GM19468 (cell line): Measurements from ENCODE around the gene SLFN12L.
A peak's percentile ranks its signal among the peaks of the same experiment; 100 is the strongest.

ENCODE experiments used
- ATAC-seq: cut with Tn5 transposase; IDR thresholded peaks from one replicate; pipeline ENCODE4 v1.9.1; 2021; ENCODE audit warnings: mild to moderate bottlenecking, moderate library complexity, moderate number of reproducible peaks; ENCODE audit not compliant: unreplicated experiment; ENCODE audit errors: extremely low read depth

SLFN12L gene

DNA sequence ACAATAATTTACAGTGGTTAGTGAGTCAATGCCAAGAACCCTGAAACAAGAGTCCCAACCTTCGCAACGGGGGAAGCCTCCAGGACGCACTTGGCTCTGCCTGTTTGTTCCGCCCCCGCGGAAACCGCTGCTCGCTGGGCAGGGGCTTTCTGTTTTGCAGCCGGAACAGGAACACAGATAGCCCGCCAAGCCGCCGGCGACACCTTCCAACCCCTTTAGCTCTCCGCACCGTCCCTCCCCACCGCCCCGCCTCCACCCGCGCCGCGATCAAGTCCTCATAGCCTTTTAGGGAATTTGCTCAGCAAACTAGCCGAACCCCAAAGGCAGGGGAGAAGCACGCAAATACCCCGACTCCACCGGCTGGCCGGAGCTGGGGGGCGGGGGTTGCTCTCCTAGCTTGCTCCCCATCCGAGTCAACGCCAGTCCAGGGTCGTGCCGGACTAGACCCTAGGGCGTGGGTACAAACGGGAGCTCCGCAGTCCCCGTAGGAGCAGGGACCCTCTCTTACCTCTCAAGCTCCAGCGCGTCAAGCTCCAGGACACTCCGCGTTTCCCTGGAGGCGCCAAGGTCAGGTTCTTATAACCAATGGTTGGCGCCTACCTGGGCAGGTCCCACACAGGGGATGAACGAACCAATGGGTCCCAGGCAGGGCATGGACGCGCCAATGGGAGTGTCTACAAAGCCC is 89.1 kb downstream of the SLFN12L start, which contains the start of gene SLFN13:
Gene SLFN13, minus strand, starts transcription at position 553 of the 685 bp plus-strand sequence. CDS start 3,086 bp downstream, outside the sequence.
- ATAC-seq, result peak; percentile 27

GRCh38 chr17:35447499-35447898 is 90.0 kb downstream of the SLFN12L start:
- ATAC-seq, result no peak

DNA sequence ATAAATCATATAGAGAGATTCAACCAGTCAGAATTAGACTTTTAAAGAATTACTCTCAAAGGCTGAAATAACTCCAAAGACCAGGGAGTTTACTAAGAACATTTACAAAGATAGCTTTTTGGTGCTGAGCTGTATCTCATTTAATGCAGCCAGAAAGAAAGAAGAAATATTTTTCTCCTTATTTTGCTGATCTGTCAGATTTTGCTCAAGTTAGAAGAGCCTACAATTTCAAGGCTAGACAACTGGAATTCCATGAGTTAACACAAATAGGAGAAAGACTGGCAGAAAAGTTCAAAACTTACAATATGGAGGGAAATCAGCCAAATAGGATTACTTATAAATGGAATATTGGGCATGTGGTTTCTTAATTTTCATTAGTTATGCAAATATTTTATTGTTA is 99.0 kb downstream of the SLFN12L start:
- no peak for ATAC-seq

DNA sequence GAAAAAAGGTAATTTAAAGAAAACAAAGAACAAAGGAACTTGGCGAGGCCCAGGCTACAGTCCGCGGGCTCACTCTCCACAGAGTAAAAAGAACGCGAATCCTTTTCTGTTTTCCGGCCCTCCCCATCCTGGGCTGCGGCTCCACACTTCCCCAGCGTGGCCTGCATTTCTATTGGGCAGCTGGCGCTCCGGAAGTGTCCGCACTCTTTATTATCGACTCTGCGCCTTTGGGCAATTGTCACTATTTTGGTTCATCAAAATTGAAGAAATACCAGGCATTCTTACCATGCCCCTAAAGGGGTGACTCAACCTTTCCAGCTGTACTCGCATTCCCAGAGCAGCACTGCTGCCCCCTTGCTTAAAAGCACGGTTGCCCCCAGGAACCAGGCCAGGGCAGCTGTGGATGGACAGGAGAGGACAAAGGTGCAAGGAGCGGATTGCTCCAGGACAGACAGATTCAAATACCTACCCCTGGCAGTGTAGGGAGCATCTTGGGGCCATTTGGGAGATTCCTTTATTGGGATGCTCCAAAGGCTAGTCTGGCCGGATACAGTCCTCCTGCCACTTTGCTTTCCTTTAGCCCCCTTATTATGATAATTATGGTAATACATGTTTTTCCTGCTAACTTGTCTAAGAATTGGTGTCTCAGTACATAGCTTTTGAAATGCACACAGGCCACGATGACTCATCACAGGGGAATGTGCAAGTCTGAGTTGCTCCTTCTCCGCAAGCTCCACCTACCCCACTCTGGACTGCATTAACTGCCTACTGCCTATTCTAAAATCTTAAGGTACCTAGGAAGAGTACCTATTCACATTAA is 104.2 kb downstream of the SLFN12L start:
- ATAC-seq, result no peak

DNA sequence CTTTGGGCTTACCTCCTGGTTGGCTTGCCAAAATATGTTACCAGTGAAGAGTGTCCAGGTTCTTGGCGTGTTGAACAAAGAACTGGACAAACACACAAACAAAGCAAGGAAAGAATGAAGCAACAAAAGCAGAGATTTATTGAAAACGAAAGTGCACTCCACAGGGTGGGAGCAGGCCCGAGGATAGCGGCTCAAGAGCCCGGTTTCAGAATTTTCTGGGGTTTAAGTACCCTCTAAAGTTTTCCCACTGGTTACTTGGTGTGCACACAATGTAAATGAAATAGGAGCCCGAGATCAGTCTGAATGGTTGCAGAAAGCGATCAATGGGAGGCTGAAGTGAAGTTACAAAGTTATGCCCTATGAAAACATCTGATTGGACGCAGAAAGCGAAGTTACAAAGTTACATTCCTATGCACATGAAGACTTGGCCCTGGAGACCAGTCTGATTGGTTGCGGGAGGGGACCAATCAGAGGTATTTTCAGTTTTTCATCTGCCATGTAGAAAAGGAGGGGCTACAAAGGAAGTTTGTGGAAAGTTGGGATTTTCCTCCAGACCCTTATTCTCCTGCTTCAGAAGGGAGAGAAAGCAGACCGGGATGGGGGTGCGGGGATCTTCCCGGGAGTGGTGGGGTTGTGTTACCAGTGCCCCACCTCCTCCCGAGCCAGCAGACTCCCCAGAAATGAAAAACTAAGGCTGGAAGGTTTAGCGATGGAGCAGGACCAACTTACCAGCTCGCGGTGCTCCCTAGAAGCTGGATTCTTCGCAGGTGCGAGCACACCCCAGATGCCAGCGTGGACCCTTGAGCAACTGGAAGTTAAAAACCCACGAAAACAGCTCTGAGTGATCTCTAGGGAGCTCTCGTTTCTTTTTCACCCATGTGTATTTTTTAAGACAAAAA is 105.1 kb downstream of the SLFN12L start, which contains the start of gene SLFN12:
Gene SLFN12, minus strand, starts transcription at position 325 of the 899 bp plus-strand sequence. CDS start 9,472 bp downstream, outside the sequence.
- peak; percentile 30 for ATAC-seq

GRCh38 chr17:35429702-35430101 is 107.8 kb downstream of the SLFN12L start:
- ATAC-seq, result no peak

DNA sequence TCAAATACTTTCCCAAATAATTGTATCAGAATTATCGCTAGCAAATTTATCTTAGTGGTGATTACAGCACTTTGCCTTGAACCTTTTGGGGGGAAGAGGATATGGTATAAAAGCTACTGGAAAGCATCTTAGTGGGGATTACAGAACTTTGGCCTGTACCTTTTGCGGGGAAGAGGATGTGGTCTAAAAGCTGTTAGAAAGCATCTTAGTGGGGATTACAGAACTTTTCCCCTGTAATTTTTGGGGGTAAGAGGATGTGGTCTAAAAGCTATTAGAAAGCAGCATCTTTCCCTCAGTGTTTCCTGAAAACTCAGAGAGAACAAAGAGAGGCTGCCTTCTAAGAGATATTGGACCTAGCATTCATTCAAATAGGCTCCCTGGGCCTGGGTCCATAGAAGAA is 109.2 kb downstream of the SLFN12L start:
- ATAC-seq, result no peak

- no peak for ATAC-seq
These were observed 113.7 kb downstream of the SLFN12L start for GRCh38 chr17:35423761-35424160.
